SH-SY5Y (cell line): Measurements from ENCODE around the gene DGKH.

Experiments
- GATA2 ChIP-seq: IDR thresholded peaks from 2 replicates; pipeline ENCODE4 v1.6.1; 2011; ENCODE audit warnings: mild to moderate bottlenecking, low read depth, low read length
- GATA3 ChIP-seq: IDR thresholded peaks from 2 replicates; pipeline ENCODE4 v1.6.1; 2011; ENCODE audit warnings: low read depth, mild to moderate bottlenecking, low read length, moderate library complexity

Gene DGKH

GRCh38 chr13:42189061-42189460 is 140.6 kb downstream of the DGKH start:
- TF ChIP-seq GATA2 (no peak), GATA3 (no peak)

- TF ChIP-seq GATA2 = no peak
- no peak for TF ChIP-seq GATA3
Measured at GRCh38 chr13:42190529-42190928, 142.1 kb downstream of the DGKH start.

- TF ChIP-seq GATA3 (no peak), GATA2 (no peak)
Measured at GRCh38 chr13:42211704-42212464, 163.4 kb downstream of the DGKH start.

- TF ChIP-seq GATA3 (no peak), GATA2 (no peak)
Measured at GRCh38 chr13:42214446-42214845, 166.0 kb downstream of the DGKH start.

- TF ChIP-seq GATA2 (no peak), GATA3 (no peak)
Measured at GRCh38 chr13:42215578-42216421, 167.4 kb downstream of the DGKH start.

- TF ChIP-seq GATA2 = no peak
- no peak for TF ChIP-seq GATA3
Measured at GRCh38 chr13:42216422-42216735, 167.9 kb downstream of the DGKH start.

- TF ChIP-seq GATA3 (no peak), GATA2 (no peak)
Measured at GRCh38 chr13:42218576-42218975, 170.1 kb downstream of the DGKH start.

- TF ChIP-seq GATA2 (no peak), GATA3 (no peak)
Measured at GRCh38 chr13:42219051-42219450, 170.6 kb downstream of the DGKH start.

- TF ChIP-seq GATA3 (no peak), GATA2 (no peak)
Measured at GRCh38 chr13:42219876-42220275, 171.4 kb downstream of the DGKH start.

- TF ChIP-seq GATA3 (no peak), GATA2 (no peak)
Measured at GRCh38 chr13:42221121-42221765, 172.8 kb downstream of the DGKH start.

- no peak for TF ChIP-seq GATA3
Measured at GRCh38 chr13:42223681-42224080, 175.2 kb downstream of the DGKH start.

GRCh38 chr13:42225051-42225450 is 176.6 kb downstream of the DGKH start:
- TF ChIP-seq GATA2 (no peak), GATA3 (no peak)

- TF ChIP-seq GATA3 = no peak
Measured at GRCh38 chr13:42228527-42228926, 180.1 kb downstream of the DGKH start.

GRCh38 chr13:42229287-42229686 is 180.8 kb downstream of the DGKH start:
- TF ChIP-seq GATA2 = no peak
- no peak for TF ChIP-seq GATA3

GRCh38 chr13:42232671-42233070 is 184.2 kb downstream of the DGKH start:
- TF ChIP-seq GATA3 (no peak), GATA2 (no peak)

- TF ChIP-seq GATA2 = no peak
- no peak for TF ChIP-seq GATA3
Measured at GRCh38 chr13:42233726-42234125, 185.3 kb downstream of the DGKH start.
